HEK293 (cell line): ENCODE measurements around the gene HOTAIR.
A peak's percentile ranks its signal among the peaks of the same experiment; 100 is the strongest.

Experiments
- AEBP2 ChIP-seq: fragments of 450-650 bp; formaldehyde crosslinking; IDR thresholded peaks from 2 replicates; pipeline ENCODE4 v1.5.1; 2016; ENCODE audit warnings: missing biosample characterization, missing genetic modification characterization, borderline replicate concordance
- GFI1B ChIP-seq: fragments of 450-650 bp; formaldehyde crosslinking; IDR thresholded peaks from 2 replicates; pipeline ENCODE4 v1.5.1; 2016; ENCODE audit warnings: missing biosample characterization, missing genetic modification characterization
- GLI2 ChIP-seq: fragments of 450-650 bp; formaldehyde crosslinking; IDR thresholded peaks from 2 replicates; pipeline ENCODE4; 2017; ENCODE audit warnings: missing biosample characterization, missing genetic modification characterization, low read depth, borderline replicate concordance
- INSM2 ChIP-seq: fragments of 450-650 bp; formaldehyde crosslinking; IDR thresholded peaks from 2 replicates; pipeline ENCODE4 v1.5.1; 2016; ENCODE audit warnings: missing biosample characterization, missing genetic modification characterization
- KLF17 ChIP-seq: fragments of 450-650 bp; formaldehyde crosslinking; IDR thresholded peaks from 2 replicates; pipeline ENCODE4 v1.5.1; 2016; ENCODE audit warnings: missing biosample characterization, missing genetic modification characterization
- KLF8 ChIP-seq: fragments of 450-650 bp; formaldehyde crosslinking; IDR thresholded peaks from 2 replicates; pipeline ENCODE4 v1.5.1; 2016; ENCODE audit warnings: missing biosample characterization, missing genetic modification characterization
- MYNN ChIP-seq: fragments of 450-650 bp; formaldehyde crosslinking; IDR thresholded peaks from 2 replicates; pipeline ENCODE4 v1.5.1; 2016; ENCODE audit warnings: missing biosample characterization, missing genetic modification characterization, borderline replicate concordance
- PRDM1 ChIP-seq: fragments of 450-650 bp; formaldehyde crosslinking; IDR thresholded peaks from 2 replicates; pipeline ENCODE4; 2016; ENCODE audit warnings: missing biosample characterization, missing genetic modification characterization
- SETDB1 ChIP-seq: IDR thresholded peaks from one replicate; pipeline ENCODE4 v1.6.1; 2017; ENCODE audit warnings: mild to moderate bottlenecking, low read length, moderate library complexity, mixed read lengths; ENCODE audit not compliant: insufficient read length
- TRIM28 ChIP-seq: IDR thresholded peaks from 2 replicates; pipeline ENCODE4 v1.6.1; 2011; ENCODE audit warnings: low read length, control low read depth, borderline replicate concordance
- ZBTB1 ChIP-seq: fragments of 450-650 bp; formaldehyde crosslinking; IDR thresholded peaks from 2 replicates; pipeline ENCODE4 v1.5.1; 2016; ENCODE audit warnings: missing biosample characterization, missing genetic modification characterization
- ZBTB48 ChIP-seq: fragments of 450-650 bp; formaldehyde crosslinking; IDR thresholded peaks from 2 replicates; pipeline ENCODE4 v1.5.1; 2016; ENCODE audit warnings: missing biosample characterization, missing genetic modification characterization
- ZFP69B ChIP-seq: fragments of 450-650 bp; formaldehyde crosslinking; IDR thresholded peaks from 2 replicates; pipeline ENCODE4 v1.5.1; 2016; ENCODE audit warnings: missing biosample characterization, missing genetic modification characterization
- ZIC2 ChIP-seq: fragments of 450-650 bp; formaldehyde crosslinking; IDR thresholded peaks from 2 replicates; pipeline ENCODE4 v1.5.1; 2016; ENCODE audit warnings: missing biosample characterization, missing genetic modification characterization
- ZNF146 ChIP-seq: fragments of 450-650 bp; formaldehyde crosslinking; IDR thresholded peaks from 2 replicates; pipeline ENCODE4 v1.5.1; 2016; ENCODE audit warnings: missing biosample characterization, missing genetic modification characterization
- ZNF148 ChIP-seq: fragments of 450-650 bp; formaldehyde crosslinking; IDR thresholded peaks from 2 replicates; pipeline ENCODE4 v1.5.0; 2017; ENCODE audit warnings: missing biosample characterization, missing genetic modification characterization, borderline replicate concordance
- ZNF311 ChIP-seq: fragments of 450-650 bp; formaldehyde crosslinking; IDR thresholded peaks from 2 replicates; pipeline ENCODE4 v1.5.1; 2017; ENCODE audit warnings: missing biosample characterization, missing genetic modification characterization, borderline replicate concordance
- ZNF354C ChIP-seq: fragments of 450-650 bp; formaldehyde crosslinking; IDR thresholded peaks from 2 replicates; pipeline ENCODE4 v1.5.1; 2016; ENCODE audit warnings: missing biosample characterization, missing genetic modification characterization, low read depth, borderline replicate concordance
- ZNF426 ChIP-seq: fragments of 450-650 bp; formaldehyde crosslinking; IDR thresholded peaks from 2 replicates; pipeline ENCODE4 v1.5.1; 2017; ENCODE audit warnings: missing biosample characterization, missing genetic modification characterization, mild to moderate bottlenecking, inconsistent platforms, moderate library complexity
- ZNF514 ChIP-seq: fragments of 450-650 bp; formaldehyde crosslinking; IDR thresholded peaks from 2 replicates; pipeline ENCODE4 v1.5.1; 2016; ENCODE audit warnings: missing biosample characterization, missing genetic modification characterization
- ZNF548 ChIP-seq: fragments of 450-650 bp; formaldehyde crosslinking; IDR thresholded peaks from 2 replicates; pipeline ENCODE4 v1.5.1; 2016; ENCODE audit warnings: missing biosample characterization, missing genetic modification characterization
- ZNF555 ChIP-seq: fragments of 450-650 bp; formaldehyde crosslinking; conservative IDR thresholded peaks from 2 replicates; pipeline ENCODE4 v1.5.1; 2017; ENCODE audit warnings: missing biosample characterization, mild to moderate bottlenecking, missing genetic modification characterization, inconsistent platforms
- ZNF596 ChIP-seq: fragments of 450-650 bp; IDR thresholded peaks from 2 replicates; pipeline ENCODE4 v1.5.0; 2018; ENCODE audit warnings: missing biosample characterization, mild to moderate bottlenecking, missing genetic modification characterization, moderate library complexity
- ZNF654 ChIP-seq: fragments of 450-650 bp; formaldehyde crosslinking; IDR thresholded peaks from 2 replicates; pipeline ENCODE4 v1.5.1; 2016; ENCODE audit warnings: low read depth, missing biosample characterization, missing genetic modification characterization
- ZNF677 ChIP-seq: fragments of 450-650 bp; IDR thresholded peaks from 2 replicates; pipeline ENCODE4 v1.5.0; 2018; ENCODE audit warnings: missing biosample characterization, mild to moderate bottlenecking, missing genetic modification characterization, moderate library complexity
- TF ChIP-seq, protein P1 (sequence below): fragments of 450-650 bp; formaldehyde crosslinking; IDR thresholded peaks from 2 replicates; pipeline ENCODE4 v1.5.1; 2017; ENCODE audit warnings: missing biosample characterization, missing genetic modification characterization
- TF ChIP-seq, protein P2 (sequence below): IDR thresholded peaks from 2 replicates; pipeline ENCODE4 v1.6.1; 2011; ENCODE audit warnings: mild to moderate bottlenecking, low read depth, low read length, borderline replicate concordance
- TF ChIP-seq, protein P3 (sequence below): sonication (generic); formaldehyde crosslinking; IDR thresholded peaks from 2 replicates; pipeline ENCODE4 v1.8.1; 2022; ENCODE audit warnings: mild to moderate bottlenecking, moderate library complexity, missing genetic modification reagents

Gene HOTAIR

GRCh38 chr12:53997204-53998109 is 22.7 kb upstream of the HOTAIR start (continued):
- TF ChIP-seq ZNF148 (no peak), ZIC2 (tag by site-specific recombination) (peak; percentile 31), ZNF514 (tag by site-specific recombination) (no peak), ZBTB48 (no peak; the same call in 1 of the 2 replicates), KLF8 (tag by site-specific recombination) (peak; percentile 88), PRDM1 (0 out of 2 replicates have a peak, but pooled peaks have one; percentile 6), ZNF354C (tag by site-specific recombination) (no peak), MYNN (tag by site-specific recombination) (no peak), GLI2 (tag by site-specific recombination) (no peak), ZBTB1 (no peak), ZNF426 (tag by site-specific recombination) (no peak), ZNF677 (tag by site-specific recombination) (no peak), ZNF555 (no peak), ZNF654 (tag by site-specific recombination) (no peak), KLF17 (tag by site-specific recombination) (0 out of 2 replicates have a peak, but pooled peaks have one; percentile 31), ZNF311 (tag by site-specific recombination) (no peak), TRIM28 (no peak), AEBP2 (tag by site-specific recombination) (no peak), ZFP69B (tag by site-specific recombination) (peak; percentile 46), ZNF596 (0 out of 2 replicates have a peak, but pooled peaks have one; percentile 7), ZNF548 (no peak), GFI1B (tag by site-specific recombination) (no peak), INSM2 (tag by site-specific recombination) (no peak), SETDB1 (no peak), ZNF146 (tag by site-specific recombination) (no peak)
- TF ChIP-seq, protein P1, sequence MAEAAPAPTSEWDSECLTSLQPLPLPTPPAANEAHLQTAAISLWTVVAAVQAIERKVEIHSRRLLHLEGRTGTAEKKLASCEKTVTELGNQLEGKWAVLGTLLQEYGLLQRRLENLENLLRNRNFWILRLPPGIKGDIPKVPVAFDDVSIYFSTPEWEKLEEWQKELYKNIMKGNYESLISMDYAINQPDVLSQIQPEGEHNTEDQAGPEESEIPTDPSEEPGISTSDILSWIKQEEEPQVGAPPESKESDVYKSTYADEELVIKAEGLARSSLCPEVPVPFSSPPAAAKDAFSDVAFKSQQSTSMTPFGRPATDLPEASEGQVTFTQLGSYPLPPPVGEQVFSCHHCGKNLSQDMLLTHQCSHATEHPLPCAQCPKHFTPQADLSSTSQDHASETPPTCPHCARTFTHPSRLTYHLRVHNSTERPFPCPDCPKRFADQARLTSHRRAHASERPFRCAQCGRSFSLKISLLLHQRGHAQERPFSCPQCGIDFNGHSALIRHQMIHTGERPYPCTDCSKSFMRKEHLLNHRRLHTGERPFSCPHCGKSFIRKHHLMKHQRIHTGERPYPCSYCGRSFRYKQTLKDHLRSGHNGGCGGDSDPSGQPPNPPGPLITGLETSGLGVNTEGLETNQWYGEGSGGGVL (tag by site-specific recombination): no peak
- TF ChIP-seq, protein P2, sequence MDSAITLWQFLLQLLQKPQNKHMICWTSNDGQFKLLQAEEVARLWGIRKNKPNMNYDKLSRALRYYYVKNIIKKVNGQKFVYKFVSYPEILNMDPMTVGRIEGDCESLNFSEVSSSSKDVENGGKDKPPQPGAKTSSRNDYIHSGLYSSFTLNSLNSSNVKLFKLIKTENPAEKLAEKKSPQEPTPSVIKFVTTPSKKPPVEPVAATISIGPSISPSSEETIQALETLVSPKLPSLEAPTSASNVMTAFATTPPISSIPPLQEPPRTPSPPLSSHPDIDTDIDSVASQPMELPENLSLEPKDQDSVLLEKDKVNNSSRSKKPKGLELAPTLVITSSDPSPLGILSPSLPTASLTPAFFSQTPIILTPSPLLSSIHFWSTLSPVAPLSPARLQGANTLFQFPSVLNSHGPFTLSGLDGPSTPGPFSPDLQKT: no peak
- TF ChIP-seq, protein P3, sequence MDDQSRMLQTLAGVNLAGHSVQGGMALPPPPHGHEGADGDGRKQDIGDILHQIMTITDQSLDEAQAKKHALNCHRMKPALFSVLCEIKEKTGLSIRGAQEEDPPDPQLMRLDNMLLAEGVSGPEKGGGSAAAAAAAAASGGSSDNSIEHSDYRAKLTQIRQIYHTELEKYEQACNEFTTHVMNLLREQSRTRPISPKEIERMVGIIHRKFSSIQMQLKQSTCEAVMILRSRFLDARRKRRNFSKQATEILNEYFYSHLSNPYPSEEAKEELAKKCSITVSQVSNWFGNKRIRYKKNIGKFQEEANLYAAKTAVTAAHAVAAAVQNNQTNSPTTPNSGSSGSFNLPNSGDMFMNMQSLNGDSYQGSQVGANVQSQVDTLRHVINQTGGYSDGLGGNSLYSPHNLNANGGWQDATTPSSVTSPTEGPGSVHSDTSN: no peak
